Effector CD4-positive, alpha-beta T cell (primary cell): Measurements from ENCODE around the gene MED26.

ENCODE experiments used
- DNase-seq: peaks from one replicate; pipeline ENCODE4 v3.0.0-alpha.2; 2020

MED26 gene

DNA sequence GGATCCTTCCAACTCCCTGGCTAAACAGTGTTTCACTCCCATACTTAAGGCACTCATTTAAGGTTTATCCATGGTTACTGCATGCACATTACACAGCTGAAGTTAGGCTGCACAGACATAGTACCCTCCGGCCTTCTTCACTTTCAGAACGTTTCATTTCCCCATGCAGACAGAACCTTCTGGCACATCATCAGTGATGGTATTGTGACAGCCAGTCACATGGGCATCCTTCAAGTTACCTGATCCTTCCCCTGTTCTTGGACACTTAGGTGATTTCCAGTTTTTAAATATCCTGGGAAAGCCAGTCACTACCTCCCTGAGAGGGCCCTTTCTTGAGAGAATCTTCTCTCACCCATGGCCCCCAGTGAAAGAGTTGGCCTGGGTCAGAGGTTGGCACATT lies 22.8 kb upstream of the MED26 start:
- DNase-seq = no peak

DNA sequence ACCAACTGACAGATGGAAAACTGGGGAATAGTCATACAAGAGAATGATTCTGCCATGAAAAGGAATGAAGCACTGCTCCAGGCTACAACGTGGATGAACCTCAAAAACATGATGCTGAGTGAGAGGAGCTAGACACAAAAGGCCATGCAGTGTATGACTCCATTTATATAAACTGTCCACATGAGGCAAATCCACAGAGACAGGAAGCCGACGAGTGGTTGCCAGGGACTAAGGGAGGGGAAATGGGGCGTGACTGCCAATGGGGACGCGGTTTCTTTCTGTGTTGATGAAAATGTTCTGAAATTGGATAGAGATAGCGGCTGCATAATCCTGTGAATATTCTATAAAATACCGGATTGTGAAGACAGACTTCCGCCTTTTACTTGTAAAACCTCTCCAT lies 21.7 kb upstream of the MED26 start:
- DNase-seq = no peak

DNA sequence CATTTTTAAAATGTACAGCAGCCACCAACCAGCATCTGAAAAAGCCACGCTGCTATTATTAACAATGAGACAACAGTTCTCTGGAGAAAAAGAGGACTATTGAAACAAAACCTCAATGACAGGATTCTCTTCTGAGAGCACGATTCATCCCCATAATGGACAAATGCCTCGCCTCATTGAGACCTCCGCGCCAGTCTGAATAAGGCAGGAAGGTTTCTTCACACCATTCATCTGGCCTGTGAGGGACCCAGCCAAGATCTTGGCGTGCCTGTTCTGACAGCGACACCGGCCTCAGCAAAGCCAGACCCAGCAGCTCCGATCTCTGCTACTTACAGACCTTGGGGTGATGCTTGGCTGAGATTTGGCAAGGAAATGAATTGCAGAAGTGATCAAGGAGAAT lies 17.1 kb upstream of the MED26 start:
- DNase-seq = no peak

DNA sequence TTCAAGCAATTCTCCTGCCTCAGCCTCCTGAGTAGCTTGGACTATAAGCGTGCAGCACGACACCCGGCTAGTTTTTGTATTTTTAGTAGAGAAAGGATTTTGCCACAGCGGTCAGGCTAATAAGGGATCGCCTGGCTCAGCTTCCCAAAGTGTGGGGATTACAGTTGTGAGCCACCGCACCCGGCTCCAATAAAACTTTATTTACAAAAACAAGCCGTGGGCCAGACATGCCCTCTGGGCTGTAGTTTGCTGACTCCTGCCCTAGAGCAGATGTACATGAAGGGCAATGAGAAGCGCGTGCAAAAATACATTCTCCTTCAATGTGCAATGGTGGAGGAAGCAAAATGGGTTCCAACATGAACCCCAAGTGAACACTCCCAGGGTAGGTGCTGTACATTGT lies 13.7 kb upstream of the MED26 start:
- DNase-seq = no peak

DNA sequence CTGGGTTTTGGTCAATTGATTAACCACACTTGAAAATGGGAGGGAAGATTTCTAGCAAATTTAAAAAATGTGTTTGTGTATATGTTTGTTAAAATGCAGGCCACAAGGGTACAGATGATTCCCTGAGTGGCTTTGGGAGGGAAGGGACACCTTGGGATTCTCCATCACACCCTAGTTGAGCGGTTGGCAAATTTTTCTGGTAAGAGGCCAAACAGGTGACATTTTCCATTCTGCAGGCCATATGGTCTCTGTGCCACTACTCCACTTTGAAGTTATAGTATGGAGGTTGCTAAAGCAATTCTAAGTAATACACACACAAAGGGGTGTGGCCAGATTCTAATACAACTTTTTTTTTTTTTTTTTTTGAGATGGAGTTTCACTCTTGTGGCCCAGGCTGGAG lies 12.9 kb upstream of the MED26 start:
- DNase-seq = no peak

DNA sequence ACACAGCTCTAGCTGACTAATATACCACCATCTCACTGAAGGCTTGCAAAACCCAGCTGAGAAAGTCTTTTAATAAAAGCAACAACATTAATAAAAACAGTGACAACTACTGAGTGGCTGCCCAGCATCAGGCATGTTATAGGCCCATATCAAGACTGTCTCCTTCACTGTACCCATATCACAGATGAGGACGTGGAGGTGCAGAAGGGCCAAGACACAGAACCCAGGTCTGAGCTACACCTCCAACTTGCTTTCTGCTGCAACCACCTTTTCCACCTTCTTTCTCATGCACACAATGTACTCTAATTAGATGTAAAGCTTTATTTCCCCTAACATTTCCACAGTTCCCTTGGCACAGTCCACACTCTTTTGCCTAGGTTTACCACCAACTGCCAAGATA lies 10.7 kb upstream of the MED26 start:
- no peak for DNase-seq

DNA sequence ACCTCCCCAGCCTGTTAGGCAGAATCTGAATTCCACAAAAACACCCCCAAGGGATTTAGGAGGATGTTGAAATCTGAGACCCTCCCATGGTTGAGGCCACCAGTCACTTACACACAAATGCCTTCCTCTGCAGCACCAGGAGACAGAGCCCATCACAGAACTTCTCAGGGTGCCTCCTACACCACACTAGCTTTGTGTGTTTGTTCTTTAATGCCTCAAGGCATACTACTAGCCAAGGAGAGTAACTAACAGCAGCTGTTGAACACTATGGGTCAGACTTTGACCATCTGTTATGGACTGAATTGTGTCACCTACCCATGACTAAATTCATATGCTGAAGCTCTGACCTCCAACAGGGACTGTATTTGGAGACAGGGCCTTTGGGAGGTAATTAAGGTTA lies 9.5 kb upstream of the MED26 start:
- no peak for DNase-seq

DNA sequence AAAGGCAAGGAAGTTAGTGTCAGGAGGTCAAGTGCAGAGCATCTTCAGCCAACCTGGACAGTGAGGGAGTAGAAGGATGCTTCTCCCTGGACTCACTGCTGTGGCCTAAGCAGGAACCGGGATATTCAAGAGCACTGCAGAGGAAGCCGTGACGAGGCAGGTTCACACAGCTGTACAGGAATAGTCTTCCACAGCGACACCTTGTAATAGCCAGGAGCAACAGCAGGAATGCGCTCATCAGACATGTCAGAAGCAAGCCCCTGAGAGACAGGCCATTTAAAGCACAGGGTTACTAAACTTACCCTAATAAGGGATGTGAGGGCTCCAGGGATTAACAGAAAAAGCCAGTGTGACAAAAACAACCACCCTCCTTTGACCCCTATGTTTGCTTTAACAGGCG lies 3.5 kb upstream of the MED26 start:
- no peak for DNase-seq

DNA sequence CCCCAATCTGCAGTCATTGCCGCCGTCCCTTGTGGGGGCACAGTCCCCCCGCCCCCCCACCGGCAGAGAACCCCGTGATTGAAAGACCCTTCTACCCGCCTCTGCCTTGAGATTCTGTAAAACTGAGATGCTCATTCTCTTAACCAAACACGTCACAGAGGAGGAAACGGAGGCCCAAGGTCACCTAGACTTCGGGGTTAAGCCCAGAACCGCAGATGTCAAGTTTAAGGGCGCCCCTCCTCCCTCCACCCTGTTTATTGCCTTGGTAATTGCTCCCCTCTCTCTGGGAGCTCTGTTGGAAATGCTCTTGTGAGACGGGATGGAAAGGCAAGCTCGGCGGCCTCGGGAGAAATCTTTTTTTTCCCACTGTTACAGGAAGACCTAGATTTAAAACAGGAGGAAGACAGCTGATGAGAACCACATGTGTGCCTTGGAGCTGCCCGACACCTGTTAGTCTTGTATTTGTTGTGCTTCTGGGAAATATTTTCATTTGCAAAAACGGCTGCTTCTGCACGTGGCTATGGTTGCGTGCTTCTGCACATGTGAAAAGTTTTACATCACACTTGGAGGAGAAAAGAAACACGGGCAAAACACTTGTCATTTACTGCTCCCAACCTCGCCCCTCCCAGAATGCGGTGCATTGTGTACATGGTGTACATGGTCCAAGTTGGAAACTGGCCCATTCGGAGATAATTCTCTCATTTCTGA lies 1.1 kb upstream of the MED26 start:
- no peak for DNase-seq

DNA sequence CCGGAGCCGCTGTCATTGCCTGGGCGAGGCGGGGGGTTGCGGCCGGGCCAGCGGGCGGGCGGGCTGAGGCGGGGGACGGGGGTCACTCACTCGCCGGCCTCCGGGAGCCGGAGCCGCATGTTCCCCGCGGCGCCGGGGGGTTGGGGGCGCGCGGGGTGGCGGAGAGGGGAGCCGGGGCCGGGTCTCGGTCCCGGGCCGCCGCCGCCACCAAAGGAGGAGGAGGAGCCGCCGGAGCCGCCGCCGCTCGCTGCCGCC lies 149 bp downstream of the MED26 start:
- DNase-seq = no peak

DNA sequence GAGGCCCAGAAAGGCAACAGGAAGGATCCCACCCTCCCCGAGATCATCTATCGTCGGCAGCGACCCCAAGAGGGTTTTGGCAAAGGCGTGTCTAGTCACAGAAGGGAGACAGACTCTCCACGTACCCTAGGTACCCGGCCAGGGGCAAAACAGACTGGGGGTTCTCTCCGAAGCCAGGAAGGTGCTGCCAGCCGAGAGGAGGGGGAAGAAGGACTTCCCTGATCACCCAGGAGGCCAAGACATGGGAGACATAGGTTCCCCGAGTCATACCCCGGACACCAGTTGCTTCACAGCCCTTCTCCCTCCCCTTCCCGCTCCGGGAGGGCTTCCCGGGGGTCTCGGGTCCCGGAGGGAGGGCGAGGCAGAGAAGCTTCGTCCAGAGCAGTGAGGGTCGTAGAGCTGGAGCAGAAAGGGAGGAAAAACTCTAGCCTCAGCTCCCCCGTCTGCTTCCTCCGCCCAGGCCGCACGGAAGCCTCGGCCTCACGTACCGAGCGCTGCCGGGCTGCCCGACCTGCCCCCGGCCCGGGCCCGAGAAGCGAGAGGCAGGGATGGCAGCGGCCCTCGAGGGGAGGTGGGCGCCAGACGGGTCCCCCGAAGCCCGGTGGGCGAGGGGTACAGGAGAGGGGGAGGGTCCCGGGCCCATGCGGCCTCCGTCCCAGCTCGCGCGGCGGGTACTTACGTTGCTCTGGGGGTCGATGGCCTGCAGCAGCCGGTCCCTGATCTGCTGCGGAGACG lies 644 bp downstream of the MED26 start:
- DNase-seq = no peak

DNA sequence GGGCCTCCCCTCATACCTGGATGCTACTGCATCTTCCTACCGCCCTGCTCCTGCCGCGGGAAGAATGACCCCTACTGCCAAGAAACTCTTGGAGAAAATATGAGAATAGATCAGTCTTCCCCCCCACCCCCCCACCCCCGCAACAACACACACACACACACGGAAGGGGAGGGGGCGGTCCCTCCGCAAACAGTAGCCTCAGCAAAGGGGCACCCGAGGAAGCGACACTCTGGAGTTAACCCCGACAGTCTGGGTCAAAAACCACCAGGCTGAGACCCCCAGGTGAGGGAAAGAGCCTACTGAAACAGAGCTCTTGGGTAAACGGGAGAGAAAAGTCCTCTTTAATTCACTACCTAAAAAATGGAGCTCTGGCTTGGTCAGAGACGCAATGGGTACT lies 1.2 kb downstream of the MED26 start:
- DNase-seq = no peak

DNA sequence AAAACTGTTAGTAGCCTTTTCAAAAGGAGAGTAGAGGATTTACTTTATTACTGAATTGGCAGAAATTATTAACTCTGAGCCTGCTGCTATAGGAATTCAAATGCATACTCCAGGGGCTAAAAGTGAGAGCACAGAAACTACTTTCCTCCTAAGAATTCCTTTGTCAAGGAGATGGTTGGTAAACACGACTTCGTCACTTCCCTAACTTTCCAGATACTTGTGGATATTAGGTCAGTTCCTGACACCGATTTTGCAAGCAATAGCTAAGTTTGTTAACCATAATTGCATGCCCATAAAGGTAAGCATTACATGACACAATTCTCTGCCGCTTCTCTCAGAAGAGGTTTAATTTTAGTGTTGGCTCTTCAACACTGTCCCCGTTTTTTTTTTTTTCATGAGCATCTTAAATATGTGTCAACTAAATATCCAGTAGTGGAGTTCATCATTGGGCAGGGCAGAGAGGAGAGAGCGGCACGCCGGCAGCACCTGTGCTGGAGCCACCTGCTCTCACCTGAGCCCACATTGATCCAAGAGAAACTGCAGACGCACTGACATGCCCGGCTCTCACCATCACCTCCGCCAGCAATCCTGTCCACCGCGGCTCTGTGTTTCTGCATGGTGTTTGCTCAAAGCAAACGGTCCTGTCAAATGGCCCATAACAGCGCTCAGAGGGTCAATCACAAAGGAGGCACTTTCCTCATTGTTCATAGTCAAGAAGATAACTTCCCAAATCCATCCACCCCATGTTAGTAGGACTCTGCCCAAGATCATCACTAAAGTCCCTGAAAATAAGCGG lies 2.6 kb downstream of the MED26 start:
- DNase-seq = no peak

DNA sequence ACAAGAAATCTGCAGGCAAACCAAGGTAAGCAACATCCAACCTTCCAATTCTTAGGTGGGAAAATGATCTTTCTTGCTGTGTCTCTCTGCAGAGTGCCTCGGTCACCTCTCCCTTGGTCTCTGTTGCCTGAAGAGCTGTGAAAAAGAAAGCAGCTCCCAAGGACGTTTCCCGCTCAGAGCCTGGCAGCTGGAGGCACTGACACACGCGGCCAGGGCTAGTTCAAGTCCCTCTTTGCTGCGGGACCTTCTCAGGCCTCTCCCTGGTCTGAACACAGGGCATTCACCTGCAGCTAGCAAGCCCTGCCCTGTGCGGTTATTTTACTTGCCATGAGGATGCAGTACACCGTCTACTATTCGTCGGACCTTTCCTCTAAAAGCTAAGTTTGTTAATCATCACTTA lies 3.8 kb downstream of the MED26 start:
- DNase-seq = no peak

DNA sequence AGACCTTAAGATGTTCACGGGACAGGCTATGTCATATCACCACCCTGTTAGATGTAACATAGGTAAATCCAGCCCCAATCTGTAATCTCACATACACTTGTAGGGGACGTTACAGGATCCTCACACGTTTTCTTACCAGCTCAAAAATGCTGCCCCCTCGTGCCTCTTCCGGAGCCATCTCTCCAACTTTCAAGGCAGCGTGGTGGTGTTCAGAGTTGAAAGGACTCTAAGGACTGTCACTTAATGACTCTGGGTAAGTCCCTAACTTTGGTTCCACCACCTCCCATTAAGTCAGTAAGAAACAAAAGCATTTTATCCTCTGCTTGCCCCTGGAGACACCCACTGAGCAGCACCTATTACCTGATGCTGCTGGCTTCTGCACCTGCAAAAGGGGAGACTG lies 4.4 kb downstream of the MED26 start:
- DNase-seq = no peak

DNA sequence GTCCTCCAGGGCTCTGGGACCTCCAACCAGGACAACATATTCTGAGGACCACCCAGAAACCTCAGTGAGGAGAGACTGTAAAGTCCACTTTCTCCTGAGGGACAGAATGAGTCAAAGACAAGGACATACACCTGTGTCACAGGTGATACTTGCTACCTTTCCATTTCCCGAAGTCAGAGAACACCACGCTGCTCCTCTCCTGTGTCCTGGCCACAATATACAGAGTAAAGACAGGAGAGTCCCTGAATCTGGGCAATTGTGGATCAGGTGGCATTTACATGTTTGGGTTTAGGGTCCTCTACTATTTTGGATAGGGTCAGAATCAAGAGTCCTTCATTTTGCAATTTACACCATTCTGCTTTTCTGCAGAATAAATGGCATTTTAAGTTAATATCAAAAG lies 4.9 kb downstream of the MED26 start:
- no peak for DNase-seq

DNA sequence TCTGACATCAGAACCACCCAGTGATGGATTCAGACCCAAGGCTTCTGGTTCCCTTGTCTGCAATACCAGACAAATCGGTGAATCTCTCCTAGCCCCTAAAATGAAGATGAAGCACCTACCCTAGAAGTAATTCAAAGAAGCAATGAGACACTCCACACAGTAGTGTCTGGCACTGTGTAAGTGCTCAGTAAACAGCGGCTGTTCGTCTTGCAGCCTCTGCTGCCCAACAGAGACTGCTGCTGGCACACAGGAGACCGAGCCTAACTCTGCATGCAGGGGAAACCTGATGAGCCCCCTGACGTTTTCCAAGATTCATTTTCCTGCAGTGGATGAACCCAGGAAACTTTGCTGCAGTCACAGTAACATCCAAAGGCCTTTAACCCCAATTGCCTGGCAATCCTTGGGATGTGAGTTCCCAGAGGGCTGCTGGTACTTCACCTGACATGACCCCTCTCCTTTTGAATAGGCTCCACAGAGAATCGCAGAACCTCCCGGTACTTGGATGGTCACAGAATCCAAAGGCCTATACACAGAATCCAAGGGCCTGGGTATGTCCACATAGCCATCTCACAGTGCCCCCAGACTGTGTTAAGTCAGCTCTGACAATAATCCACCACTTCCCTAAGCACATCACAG lies 6.7 kb downstream of the MED26 start:
- DNase-seq = no peak

DNA sequence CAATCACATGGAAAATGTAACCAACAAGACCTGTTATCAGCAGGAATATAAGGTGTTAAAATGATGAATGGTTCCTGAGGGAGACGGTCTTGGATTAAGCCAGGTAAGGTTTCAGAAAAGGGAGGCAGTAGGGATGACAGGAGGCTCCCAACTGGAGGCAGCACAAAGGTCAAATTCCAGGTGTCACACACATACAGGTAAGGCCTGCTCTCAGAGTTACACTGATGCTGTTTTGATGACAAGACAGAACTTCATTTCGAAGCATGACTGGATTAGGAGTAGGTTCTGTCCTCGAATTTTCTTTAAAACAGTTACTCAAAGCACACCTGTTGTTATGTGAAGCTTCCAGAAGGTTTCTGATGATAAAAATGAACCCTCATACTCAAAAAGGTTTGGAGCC lies 7.4 kb downstream of the MED26 start:
- no peak for DNase-seq

DNA sequence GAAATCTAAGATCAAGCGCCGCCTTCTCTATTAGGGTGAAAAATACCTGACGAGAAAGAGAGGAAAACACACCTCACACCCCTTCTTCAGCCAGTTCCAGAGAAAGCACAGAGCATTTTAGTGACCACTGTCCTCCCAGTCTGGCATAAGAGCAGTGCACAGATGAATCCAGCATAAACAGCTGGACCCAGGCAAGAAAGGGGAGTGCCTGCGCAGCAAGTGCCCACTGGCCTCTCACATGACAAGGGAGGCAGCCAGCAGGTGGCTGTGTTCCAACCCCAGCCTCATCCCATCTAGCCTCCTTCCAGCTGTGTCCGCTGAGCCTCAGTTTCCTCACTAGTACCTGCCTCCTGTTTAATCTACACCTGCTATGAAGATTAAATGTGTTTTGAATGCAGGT lies 8.0 kb downstream of the MED26 start:
- DNase-seq = no peak

DNA sequence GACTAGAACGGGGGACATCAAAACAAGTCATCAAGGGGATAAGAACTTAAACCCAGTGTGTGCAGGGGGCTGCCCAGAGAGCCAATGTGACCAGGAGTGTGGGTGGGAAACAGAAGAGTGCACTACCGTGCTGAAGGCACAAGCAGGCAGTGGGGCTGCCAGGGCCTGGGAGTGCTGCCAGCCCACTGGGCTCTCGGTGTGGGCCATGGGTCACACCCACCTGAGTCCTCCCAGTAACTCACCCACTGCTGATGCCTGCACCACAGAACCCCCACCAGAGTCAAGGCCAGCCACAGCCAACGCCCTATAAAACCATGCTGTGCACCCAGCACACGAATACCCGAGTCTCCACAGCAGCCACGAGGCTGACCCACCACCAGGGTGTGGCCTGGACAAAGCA lies 8.5 kb downstream of the MED26 start:
- no peak for DNase-seq

DNA sequence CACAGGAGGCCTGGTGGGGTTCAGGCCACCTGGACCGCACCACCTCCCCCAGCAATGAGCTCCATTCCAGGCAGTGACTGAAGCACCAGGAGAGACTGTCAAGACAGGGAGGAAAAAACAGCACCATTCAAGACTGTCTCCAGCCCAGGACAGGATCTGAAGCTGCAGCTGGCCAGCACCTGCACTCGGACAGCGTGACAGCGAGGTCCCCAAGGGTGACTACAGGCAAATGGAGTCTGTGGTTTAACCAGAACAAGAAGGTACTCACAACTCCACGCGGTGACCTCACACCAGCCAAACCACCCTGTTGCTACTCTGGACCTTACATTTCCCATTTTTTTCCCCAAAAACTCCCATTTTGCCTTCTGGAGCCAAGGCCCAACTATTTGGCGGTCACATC lies 9.8 kb downstream of the MED26 start:
- DNase-seq = no peak

DNA sequence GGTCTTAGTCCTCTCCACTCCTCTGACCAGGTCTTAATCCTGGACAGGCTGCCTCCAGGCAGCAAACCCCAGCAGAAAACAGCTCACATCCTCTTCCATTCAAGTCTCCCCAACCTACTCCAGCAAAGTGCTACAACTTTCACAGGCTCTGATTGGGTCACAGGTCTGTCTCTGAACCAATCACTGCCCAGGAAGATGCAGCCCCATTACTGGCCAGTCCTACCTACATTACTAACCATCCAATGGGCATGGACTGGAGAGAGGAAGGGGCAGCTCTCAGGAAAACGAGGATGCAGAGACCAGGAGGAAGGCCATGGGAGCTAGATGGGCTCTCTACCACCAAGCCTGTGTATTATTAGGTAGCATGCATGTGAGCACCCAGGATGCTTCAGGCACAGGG lies 12.2 kb downstream of the MED26 start:
- DNase-seq = no peak

DNA sequence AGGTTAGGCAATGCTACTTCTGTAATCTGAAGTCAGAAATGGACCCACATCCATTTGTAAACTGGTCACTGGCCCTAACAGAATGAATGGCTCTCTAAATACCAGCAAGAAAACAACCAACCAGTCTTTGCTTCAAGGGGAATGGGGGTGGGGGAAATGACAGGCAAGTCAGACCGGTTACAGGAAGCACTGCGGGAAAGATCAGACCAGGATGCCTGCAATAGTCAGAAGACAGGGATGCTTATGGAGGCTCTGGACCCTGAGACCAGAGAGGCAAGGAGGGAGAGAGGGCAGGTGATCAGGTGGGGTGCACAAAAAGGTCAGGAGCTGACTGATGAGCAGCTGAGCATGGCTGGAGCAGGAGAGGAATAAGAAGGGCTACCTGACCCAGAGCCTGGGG lies 13.1 kb downstream of the MED26 start:
- DNase-seq = no peak

DNA sequence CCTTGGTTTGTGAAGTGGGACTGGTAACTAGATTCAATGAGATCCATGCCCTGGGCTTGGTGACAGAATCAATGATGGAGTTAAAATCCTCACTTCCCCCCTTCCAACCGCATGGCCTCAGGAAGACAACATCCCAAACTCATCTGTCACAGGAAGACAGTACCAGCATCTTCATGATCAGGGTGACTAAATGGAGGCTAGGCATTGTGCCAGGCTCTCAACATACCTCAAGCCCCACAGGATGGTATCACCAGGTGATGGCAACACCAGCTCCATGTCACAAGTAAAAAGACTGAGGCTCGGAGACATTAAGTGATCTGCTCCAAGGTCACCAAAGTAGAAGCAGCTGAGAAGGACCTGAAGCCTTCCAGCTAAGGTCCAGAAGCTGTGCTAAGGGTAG lies 14.2 kb downstream of the MED26 start:
- DNase-seq = no peak
